ENCODE results near the gene NBAS. TPM values are rescaled to one million over a fixed set of nuclear protein-coding genes. Genes with fewer than 3 reads are reported as not detected.

Gene NBAS
- total and polyA plus RNA-seq, 8 donors: 14.5 to 96.2 (median 41.2) TPM

GRCh38 chr2:15594291-15595256, 33.4 kb upstream of the NBAS start:
- Histone ChIP-seq H3K36me3 (peaks cover 31 to 51% (median 45%) of the 10 kb centered on the region in 4 donors), H3K4me3 (no peak overlapping the region), H3K9me3 (no peaks in the 10 kb centered on the region), H3K4me1 (peaks cover 14 to 36% (median 32%) of the 10 kb centered on the region in 4 donors), H3K27me3 (no peaks in the 10 kb centered on the region), H3K27ac (no peak overlapping the region)
- intact Hi-C loops (cut with DNase I; ENCODE audit: low total_unique reads): no loop called here
- TF ChIP-seq CTCF (IDR thresholded peaks at IDR 0.05): no peak
- no peak for TF ChIP-seq EP300 (IDR thresholded peaks at IDR 0.05)
- no peak for TF ChIP-seq POLR2AphosphoS5 (IDR thresholded peaks at IDR 0.05)
- no peak for TF ChIP-seq POLR2A (IDR thresholded peaks at IDR 0.05)
- 59 to 71% (median 64%) methylated on average over 5 of the region's 5 CpGs for WGBS, 5 donors
- DNase-seq: no peak

- TF ChIP-seq POLR2A (IDR thresholded peaks at IDR 0.05) (no peak), POLR2AphosphoS5 (IDR thresholded peaks at IDR 0.05) (no peak), EP300 (IDR thresholded peaks at IDR 0.05) (no peak), CTCF (IDR thresholded peaks at IDR 0.05) (no peak)
- DNase-seq: no peak
- Histone ChIP-seq H3K4me3 (peak overlapping the region in 3 of 4 donors; percentile 82 to 95 (median 91)), H3K27ac (no peak overlapping the region), H3K9me3 (no peaks in the 10 kb centered on the region), H3K36me3 (peaks cover 27 to 38% (median 33%) of the 10 kb centered on the region in 4 donors), H3K4me1 (peaks cover 14 to 36% (median 32%) of the 10 kb centered on the region in 4 donors), H3K27me3 (no peaks in the 10 kb centered on the region)
- intact Hi-C loops (cut with DNase I; ENCODE audit: low total_unique reads): no loop called here
- WGBS, 5 donors: 72 to 87% (median 77%) methylated on average over 3 of the region's 3 CpGs
These were observed 32.2 kb upstream of the NBAS start for GRCh38 chr2:15593327-15593705.

GRCh38 chr2:15591692-15592463, 30.7 kb upstream of the NBAS start, which contains the start of gene DDX1:
TSS of gene DDX1 (plus strand) at chr2:15591868. CDS start at chr2:15591934, 66 bp downstream.
- Histone ChIP-seq H3K36me3 (peaks cover 13 to 24% (median 18%) of the 10 kb centered on the region in 4 donors), H3K27me3 (no peaks in the 10 kb centered on the region), H3K9me3 (no peaks in the 10 kb centered on the region), H3K4me1 (peaks cover 14 to 36% (median 32%) of the 10 kb centered on the region in 4 donors), H3K27ac (peak within 1 kb of the TSS; percentile 85 to 94 (median 93)), H3K4me3 (peak within 1 kb of the TSS; percentile 82 to 95 (median 92))
- TF ChIP-seq POLR2AphosphoS5 (IDR thresholded peaks at IDR 0.05) (peak; percentile 84 to 97 (median 91)), EP300 (IDR thresholded peaks at IDR 0.05) (no peak), POLR2A (IDR thresholded peaks at IDR 0.05) (peak in 2 of 4 donors; percentile 36 to 69)
- intact Hi-C loops (cut with DNase I; ENCODE audit: low total_unique reads): no loop called here
- WGBS, 5 donors: 0 to 1% (median 1%) methylated on average over 19 to 68 of the region's 68 CpGs
- DNase-seq: peak; percentile 90 to 95

- Histone ChIP-seq H3K27ac (peak overlapping the region; percentile 85 to 94 (median 93)), H3K4me1 (peaks cover 14 to 36% (median 32%) of the 10 kb centered on the region in 4 donors), H3K27me3 (no peaks in the 10 kb centered on the region), H3K9me3 (no peaks in the 10 kb centered on the region), H3K4me3 (peak overlapping the region; percentile 82 to 95 (median 92)), H3K36me3 (peaks cover 9 to 18% (median 13%) of the 10 kb centered on the region in 4 donors)
- intact Hi-C loops (cut with DNase I; ENCODE audit: low total_unique reads): no loop called here
- TF ChIP-seq POLR2AphosphoS5 (IDR thresholded peaks at IDR 0.05) (no peak), CTCF (IDR thresholded peaks at IDR 0.05) (no peak), POLR2A (IDR thresholded peaks at IDR 0.05) (no peak), EP300 (IDR thresholded peaks at IDR 0.05) (no peak)
- WGBS, 5 donors: 21 to 26% (median 23%) methylated on average over 6 to 7 of the region's 7 CpGs
- no peak for DNase-seq
These were observed 30.2 kb upstream of the NBAS start for GRCh38 chr2:15591373-15591691.
